HEK293T (cell line): Measurements from ENCODE around the gene ZER1.

Experiments used
- ARNT ChIP-seq: fragments of 450-650 bp; IDR thresholded peaks from 2 replicates; pipeline ENCODE4 v1.6.1; 2017; ENCODE audit warnings: mild to moderate bottlenecking
- CTBP1 ChIP-seq: fragments of 450-650 bp; IDR thresholded peaks from 2 replicates; pipeline ENCODE4 v1.6.1; 2016; ENCODE audit warnings: borderline replicate concordance
- ELF4 ChIP-seq: fragments of 450-650 bp; IDR thresholded peaks from 2 replicates; pipeline ENCODE4 v1.6.1; 2017; ENCODE audit warnings: antibody characterized with exemption
- FOXA1 ChIP-seq: fragments of 450-650 bp; IDR thresholded peaks from 2 replicates; pipeline ENCODE4 v1.6.1; 2016; ENCODE audit warnings: mild to moderate bottlenecking
- FOXK2 ChIP-seq: fragments of 450-650 bp; IDR thresholded peaks from 2 replicates; pipeline ENCODE4 v1.6.1; 2016; ENCODE audit warnings: mild to moderate bottlenecking
- FOXM1 ChIP-seq: fragments of 450-650 bp; IDR thresholded peaks from 2 replicates; pipeline ENCODE4 v1.6.1; 2017; ENCODE audit warnings: mild to moderate bottlenecking, borderline replicate concordance
- HDGF ChIP-seq: fragments of 450-650 bp; IDR thresholded peaks from 2 replicates; pipeline ENCODE4 v1.6.1; 2017; ENCODE audit warnings: antibody characterized with exemption, borderline replicate concordance
- L3MBTL2 ChIP-seq: fragments of 450-650 bp; conservative IDR thresholded peaks from 2 replicates; pipeline ENCODE4 v1.6.1; 2016; ENCODE audit warnings: mild to moderate bottlenecking
- LEF1 ChIP-seq: fragments of 450-650 bp; IDR thresholded peaks from 2 replicates; pipeline ENCODE4 v1.6.1; 2017; ENCODE audit warnings: mild to moderate bottlenecking, borderline replicate concordance
- NFRKB ChIP-seq: fragments of 450-650 bp; IDR thresholded peaks from 2 replicates; pipeline ENCODE4 v1.6.1; 2016; ENCODE audit warnings: mild to moderate bottlenecking, moderate library complexity
- SP1 ChIP-seq: fragments of 450-650 bp; IDR thresholded peaks from 2 replicates; pipeline ENCODE4 v1.6.1; 2017
- SUZ12 ChIP-seq: fragments of 450-650 bp; IDR thresholded peaks from 2 replicates; pipeline ENCODE4 v1.6.1; 2016; ENCODE audit warnings: mild to moderate bottlenecking
- ZNF384 ChIP-seq: fragments of 450-650 bp; IDR thresholded peaks from 2 replicates; pipeline ENCODE4 v1.6.1; 2016
- TF ChIP-seq, protein P1 (sequence below): fragments of 450-650 bp; IDR thresholded peaks from 2 replicates; pipeline ENCODE4 v1.6.1; 2016

GRCh38 chr9:128771094-128771721 is 519 bp downstream of the ZER1 start:
- TF ChIP-seq SUZ12 (no peak), ELF4 (no peak), SP1 (no peak), HDGF (no peak), ARNT (no peak), FOXA1 (no peak), FOXK2 (no peak), LEF1 (no peak), ZNF384 (no peak), FOXM1 (no peak), NFRKB (no peak), L3MBTL2 (no peak), CTBP1 (no peak)
- TF ChIP-seq, protein P1, sequence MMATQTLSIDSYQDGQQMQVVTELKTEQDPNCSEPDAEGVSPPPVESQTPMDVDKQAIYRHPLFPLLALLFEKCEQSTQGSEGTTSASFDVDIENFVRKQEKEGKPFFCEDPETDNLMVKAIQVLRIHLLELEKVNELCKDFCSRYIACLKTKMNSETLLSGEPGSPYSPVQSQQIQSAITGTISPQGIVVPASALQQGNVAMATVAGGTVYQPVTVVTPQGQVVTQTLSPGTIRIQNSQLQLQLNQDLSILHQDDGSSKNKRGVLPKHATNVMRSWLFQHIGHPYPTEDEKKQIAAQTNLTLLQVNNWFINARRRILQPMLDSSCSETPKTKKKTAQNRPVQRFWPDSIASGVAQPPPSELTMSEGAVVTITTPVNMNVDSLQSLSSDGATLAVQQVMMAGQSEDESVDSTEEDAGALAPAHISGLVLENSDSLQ = no peak
